ENCODE results near the gene XK. TPM values are rescaled to one million over a fixed set of nuclear protein-coding genes. Genes with fewer than 3 reads are reported as not detected.

Gene XK
- total RNA-seq, 1 experiment from 2014 or later, result 1.1 TPM

DNA sequence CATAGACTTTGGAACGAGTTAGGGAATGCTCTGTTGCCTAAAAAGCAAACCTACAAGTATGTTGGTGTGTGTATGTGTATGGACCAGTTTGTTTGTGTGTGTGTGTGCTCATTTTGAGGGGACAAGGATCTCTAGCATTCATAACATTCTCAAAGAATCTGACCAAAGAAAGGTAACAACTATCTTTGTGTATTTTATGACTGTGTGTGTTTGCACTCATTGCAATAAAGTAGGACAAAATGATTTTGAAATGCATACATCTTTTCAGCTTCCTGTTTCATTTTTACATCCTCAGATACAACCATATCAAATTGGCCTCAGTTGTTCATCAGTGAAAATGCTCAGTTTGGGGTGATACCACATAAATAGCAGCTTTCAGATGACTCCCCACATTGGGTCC, 8.3 kb upstream of the XK start (continued):
- TF ChIP-seq, protein P1, sequence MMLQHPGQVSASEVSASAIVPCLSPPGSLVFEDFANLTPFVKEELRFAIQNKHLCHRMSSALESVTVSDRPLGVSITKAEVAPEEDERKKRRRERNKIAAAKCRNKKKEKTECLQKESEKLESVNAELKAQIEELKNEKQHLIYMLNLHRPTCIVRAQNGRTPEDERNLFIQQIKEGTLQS (CRISPR knock-in tag; conservative IDR thresholded peaks at IDR 0.05), result no peak
- TF ChIP-seq ZNF263 (CRISPR knock-in tag; IDR thresholded peaks at IDR 0.05; ENCODE audit: low read depth) (no peak), NFYB (CRISPR knock-in tag; conservative IDR thresholded peaks at IDR 0.05; ENCODE audit: low read depth) (no peak)

DNA sequence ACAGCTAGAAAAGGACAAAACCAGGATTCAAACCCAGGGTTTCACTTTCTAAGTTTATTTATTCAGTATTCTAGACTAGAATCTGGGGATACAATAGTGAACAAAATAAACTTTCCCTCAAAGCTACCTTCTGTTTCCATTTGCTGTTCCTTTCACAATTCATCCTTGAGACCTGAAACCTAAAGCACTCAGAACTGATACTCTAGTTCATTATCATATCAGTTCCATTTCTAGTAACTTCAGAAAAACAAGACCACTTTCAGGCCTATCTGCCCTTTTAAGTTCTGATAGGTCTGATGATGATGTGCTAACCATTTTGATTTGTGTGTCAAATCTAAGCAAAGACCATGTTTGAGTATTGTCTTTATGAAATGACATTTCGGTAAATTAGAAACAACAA, 7.8 kb upstream of the XK start:
- Mint-ChIP-seq H3K4me1 (0 out of 2 replicates have a peak, but pooled peaks cover 3% of the 10 kb centered on the region), H3K9me3 (no peaks in the 10 kb centered on the region), H3K36me3 (no peaks in the 10 kb centered on the region), H3K27ac (no peak overlapping the region), H3K27me3 (ENCODE audit: low read depth) (no peaks in the 10 kb centered on the region), H3K4me3 (no peak overlapping the region)
- TF ChIP-seq ESRRA (CRISPR knock-in tag; IDR thresholded peaks at IDR 0.05; ENCODE audit: borderline replicate concordance) (no peak), ZNF416 (CRISPR knock-in tag; IDR thresholded peaks at IDR 0.05) (no peak), NR2C2 (CRISPR knock-in tag; IDR thresholded peaks at IDR 0.05) (no peak), ETV6 (CRISPR knock-in tag; IDR thresholded peaks at IDR 0.05) (no peak), ZNF121 (CRISPR knock-in tag; IDR thresholded peaks at IDR 0.05) (no peak), MYBL2 (CRISPR knock-in tag; IDR thresholded peaks at IDR 0.05) (no peak)
- TF ChIP-seq, protein P2, sequence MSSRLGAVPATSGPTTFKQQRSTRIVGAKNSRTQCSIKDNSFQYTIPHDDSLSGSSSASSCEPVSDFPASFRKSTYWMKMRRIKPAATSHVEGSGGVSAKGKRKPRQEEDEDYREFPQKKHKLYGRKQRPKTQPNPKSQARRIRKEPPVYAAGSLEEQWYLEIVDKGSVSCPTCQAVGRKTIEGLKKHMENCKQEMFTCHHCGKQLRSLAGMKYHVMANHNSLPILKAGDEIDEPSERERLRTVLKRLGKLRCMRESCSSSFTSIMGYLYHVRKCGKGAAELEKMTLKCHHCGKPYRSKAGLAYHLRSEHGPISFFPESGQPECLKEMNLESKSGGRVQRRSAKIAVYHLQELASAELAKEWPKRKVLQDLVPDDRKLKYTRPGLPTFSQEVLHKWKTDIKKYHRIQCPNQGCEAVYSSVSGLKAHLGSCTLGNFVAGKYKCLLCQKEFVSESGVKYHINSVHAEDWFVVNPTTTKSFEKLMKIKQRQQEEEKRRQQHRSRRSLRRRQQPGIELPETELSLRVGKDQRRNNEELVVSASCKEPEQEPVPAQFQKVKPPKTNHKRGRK (CRISPR knock-in tag; IDR thresholded peaks at IDR 0.05; ENCODE audit: borderline replicate concordance), result no peak
- DNase-seq (ENCODE audit: low spot score), result no peak
- CTCF ChIA-PET, result no interaction called here
- POLR2A ChIA-PET, result no interaction called here
- ATAC-seq, result no peak

DNA sequence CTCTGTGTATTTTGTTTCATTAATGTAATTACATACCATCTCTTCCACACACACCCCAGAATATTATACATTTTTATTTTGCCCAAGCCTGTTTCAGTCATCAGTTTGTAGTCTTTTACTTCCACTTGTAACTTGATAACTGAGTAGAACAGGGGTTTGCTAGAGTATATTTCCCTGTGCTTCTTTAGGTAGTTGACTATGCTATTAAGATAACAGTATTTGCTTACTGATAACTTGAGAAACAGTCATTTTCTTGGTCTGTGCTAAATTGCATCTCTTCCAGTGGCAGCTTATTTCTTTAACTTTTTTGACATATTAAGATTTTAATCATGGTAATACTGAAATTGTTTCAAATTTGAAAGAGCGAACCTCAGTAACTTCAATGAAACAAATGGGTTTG, 7.0 kb upstream of the XK start:
- H3K27ac Mint-ChIP-seq, result no peak overlapping the region
- H3K4me3 Mint-ChIP-seq, result no peak overlapping the region
- no peaks in the 10 kb centered on the region for H3K27me3 Mint-ChIP-seq (ENCODE audit: low read depth)
- no peaks in the 10 kb centered on the region for H3K9me3 Mint-ChIP-seq
- no peak for DNase-seq (ENCODE audit: low spot score)
- ChIA-PET CTCF (no interaction called here), POLR2A (no interaction called here)
- H3K4me1 Mint-ChIP-seq, result 0 out of 2 replicates have a peak, but pooled peaks cover 3% of the 10 kb centered on the region
- ATAC-seq, result no peak
- no peaks in the 10 kb centered on the region for H3K36me3 Mint-ChIP-seq
- TF ChIP-seq, protein P3, sequence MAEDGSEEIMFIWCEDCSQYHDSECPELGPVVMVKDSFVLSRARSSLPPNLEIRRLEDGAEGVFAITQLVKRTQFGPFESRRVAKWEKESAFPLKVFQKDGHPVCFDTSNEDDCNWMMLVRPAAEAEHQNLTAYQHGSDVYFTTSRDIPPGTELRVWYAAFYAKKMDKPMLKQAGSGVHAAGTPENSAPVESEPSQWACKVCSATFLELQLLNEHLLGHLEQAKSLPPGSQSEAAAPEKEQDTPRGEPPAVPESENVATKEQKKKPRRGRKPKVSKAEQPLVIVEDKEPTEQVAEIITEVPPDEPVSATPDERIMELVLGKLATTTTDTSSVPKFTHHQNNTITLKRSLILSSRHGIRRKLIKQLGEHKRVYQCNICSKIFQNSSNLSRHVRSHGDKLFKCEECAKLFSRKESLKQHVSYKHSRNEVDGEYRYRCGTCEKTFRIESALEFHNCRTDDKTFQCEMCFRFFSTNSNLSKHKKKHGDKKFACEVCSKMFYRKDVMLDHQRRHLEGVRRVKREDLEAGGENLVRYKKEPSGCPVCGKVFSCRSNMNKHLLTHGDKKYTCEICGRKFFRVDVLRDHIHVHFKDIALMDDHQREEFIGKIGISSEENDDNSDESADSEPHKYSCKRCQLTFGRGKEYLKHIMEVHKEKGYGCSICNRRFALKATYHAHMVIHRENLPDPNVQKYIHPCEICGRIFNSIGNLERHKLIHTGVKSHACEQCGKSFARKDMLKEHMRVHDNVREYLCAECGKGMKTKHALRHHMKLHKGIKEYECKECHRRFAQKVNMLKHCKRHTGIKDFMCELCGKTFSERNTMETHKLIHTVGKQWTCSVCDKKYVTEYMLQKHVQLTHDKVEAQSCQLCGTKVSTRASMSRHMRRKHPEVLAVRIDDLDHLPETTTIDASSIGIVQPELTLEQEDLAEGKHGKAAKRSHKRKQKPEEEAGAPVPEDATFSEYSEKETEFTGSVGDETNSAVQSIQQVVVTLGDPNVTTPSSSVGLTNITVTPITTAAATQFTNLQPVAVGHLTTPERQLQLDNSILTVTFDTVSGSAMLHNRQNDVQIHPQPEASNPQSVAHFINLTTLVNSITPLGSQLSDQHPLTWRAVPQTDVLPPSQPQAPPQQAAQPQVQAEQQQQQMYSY (CRISPR knock-in tag; IDR thresholded peaks at IDR 0.05), result no peak
- TF ChIP-seq KAT7 (CRISPR knock-in tag; IDR thresholded peaks at IDR 0.05; ENCODE audit: borderline replicate concordance) (no peak), ZNF396 (CRISPR knock-in tag; IDR thresholded peaks at IDR 0.05; ENCODE audit: borderline replicate concordance) (no peak), CREM (CRISPR knock-in tag; IDR thresholded peaks at IDR 0.05) (no peak), NFATC4 (CRISPR knock-in tag; IDR thresholded peaks at IDR 0.05) (no peak), ZNF263 (CRISPR knock-in tag; IDR thresholded peaks at IDR 0.05; ENCODE audit: low read depth) (no peak), IRF2 (CRISPR knock-in tag; IDR thresholded peaks at IDR 0.05; ENCODE audit: borderline replicate concordance, low read depth) (no peak), ETV6 (CRISPR knock-in tag; IDR thresholded peaks at IDR 0.05) (no peak)
- TF ChIP-seq, protein P4, sequence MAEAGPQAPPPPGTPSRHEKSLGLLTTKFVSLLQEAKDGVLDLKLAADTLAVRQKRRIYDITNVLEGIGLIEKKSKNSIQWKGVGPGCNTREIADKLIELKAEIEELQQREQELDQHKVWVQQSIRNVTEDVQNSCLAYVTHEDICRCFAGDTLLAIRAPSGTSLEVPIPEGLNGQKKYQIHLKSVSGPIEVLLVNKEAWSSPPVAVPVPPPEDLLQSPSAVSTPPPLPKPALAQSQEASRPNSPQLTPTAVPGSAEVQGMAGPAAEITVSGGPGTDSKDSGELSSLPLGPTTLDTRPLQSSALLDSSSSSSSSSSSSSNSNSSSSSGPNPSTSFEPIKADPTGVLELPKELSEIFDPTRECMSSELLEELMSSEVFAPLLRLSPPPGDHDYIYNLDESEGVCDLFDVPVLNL (CRISPR knock-in tag; IDR thresholded peaks at IDR 0.05; ENCODE audit: borderline replicate concordance, low read depth), result no peak
- TF ChIP-seq, protein P5, sequence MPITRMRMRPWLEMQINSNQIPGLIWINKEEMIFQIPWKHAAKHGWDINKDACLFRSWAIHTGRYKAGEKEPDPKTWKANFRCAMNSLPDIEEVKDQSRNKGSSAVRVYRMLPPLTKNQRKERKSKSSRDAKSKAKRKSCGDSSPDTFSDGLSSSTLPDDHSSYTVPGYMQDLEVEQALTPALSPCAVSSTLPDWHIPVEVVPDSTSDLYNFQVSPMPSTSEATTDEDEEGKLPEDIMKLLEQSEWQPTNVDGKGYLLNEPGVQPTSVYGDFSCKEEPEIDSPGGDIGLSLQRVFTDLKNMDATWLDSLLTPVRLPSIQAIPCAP (CRISPR knock-in tag; IDR thresholded peaks at IDR 0.05), result no peak
- TF ChIP-seq, protein P6, sequence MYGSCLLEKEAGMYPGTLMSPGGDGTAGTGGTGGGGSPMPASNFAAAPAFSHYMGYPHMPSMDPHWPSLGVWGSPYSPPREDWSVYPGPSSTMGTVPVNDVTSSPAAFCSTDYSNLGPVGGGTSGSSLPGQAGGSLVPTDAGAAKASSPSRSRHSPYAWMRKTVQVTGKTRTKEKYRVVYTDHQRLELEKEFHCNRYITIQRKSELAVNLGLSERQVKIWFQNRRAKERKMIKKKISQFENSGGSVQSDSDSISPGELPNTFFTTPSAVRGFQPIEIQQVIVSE (CRISPR knock-in tag; IDR thresholded peaks at IDR 0.05; ENCODE audit: borderline replicate concordance), result no peak
- TF ChIP-seq, protein P7, sequence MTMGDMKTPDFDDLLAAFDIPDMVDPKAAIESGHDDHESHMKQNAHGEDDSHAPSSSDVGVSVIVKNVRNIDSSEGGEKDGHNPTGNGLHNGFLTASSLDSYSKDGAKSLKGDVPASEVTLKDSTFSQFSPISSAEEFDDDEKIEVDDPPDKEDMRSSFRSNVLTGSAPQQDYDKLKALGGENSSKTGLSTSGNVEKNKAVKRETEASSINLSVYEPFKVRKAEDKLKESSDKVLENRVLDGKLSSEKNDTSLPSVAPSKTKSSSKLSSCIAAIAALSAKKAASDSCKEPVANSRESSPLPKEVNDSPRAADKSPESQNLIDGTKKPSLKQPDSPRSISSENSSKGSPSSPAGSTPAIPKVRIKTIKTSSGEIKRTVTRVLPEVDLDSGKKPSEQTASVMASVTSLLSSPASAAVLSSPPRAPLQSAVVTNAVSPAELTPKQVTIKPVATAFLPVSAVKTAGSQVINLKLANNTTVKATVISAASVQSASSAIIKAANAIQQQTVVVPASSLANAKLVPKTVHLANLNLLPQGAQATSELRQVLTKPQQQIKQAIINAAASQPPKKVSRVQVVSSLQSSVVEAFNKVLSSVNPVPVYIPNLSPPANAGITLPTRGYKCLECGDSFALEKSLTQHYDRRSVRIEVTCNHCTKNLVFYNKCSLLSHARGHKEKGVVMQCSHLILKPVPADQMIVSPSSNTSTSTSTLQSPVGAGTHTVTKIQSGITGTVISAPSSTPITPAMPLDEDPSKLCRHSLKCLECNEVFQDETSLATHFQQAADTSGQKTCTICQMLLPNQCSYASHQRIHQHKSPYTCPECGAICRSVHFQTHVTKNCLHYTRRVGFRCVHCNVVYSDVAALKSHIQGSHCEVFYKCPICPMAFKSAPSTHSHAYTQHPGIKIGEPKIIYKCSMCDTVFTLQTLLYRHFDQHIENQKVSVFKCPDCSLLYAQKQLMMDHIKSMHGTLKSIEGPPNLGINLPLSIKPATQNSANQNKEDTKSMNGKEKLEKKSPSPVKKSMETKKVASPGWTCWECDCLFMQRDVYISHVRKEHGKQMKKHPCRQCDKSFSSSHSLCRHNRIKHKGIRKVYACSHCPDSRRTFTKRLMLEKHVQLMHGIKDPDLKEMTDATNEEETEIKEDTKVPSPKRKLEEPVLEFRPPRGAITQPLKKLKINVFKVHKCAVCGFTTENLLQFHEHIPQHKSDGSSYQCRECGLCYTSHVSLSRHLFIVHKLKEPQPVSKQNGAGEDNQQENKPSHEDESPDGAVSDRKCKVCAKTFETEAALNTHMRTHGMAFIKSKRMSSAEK (CRISPR knock-in tag; IDR thresholded peaks at IDR 0.05; ENCODE audit: borderline replicate concordance), result no peak
- TF ChIP-seq, protein P1 (CRISPR knock-in tag; conservative IDR thresholded peaks at IDR 0.05), result no peak

Measured in WTC11 (cell line).